ENCODE measurements around the gene EXOSC9.

GRCh38 chr4:121860121-121860520 lies 59.0 kb downstream of the EXOSC9 start:
- TF ChIP-seq, protein P1, sequence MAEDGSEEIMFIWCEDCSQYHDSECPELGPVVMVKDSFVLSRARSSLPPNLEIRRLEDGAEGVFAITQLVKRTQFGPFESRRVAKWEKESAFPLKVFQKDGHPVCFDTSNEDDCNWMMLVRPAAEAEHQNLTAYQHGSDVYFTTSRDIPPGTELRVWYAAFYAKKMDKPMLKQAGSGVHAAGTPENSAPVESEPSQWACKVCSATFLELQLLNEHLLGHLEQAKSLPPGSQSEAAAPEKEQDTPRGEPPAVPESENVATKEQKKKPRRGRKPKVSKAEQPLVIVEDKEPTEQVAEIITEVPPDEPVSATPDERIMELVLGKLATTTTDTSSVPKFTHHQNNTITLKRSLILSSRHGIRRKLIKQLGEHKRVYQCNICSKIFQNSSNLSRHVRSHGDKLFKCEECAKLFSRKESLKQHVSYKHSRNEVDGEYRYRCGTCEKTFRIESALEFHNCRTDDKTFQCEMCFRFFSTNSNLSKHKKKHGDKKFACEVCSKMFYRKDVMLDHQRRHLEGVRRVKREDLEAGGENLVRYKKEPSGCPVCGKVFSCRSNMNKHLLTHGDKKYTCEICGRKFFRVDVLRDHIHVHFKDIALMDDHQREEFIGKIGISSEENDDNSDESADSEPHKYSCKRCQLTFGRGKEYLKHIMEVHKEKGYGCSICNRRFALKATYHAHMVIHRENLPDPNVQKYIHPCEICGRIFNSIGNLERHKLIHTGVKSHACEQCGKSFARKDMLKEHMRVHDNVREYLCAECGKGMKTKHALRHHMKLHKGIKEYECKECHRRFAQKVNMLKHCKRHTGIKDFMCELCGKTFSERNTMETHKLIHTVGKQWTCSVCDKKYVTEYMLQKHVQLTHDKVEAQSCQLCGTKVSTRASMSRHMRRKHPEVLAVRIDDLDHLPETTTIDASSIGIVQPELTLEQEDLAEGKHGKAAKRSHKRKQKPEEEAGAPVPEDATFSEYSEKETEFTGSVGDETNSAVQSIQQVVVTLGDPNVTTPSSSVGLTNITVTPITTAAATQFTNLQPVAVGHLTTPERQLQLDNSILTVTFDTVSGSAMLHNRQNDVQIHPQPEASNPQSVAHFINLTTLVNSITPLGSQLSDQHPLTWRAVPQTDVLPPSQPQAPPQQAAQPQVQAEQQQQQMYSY (CRISPR knock-in tag; IDR thresholded peaks at IDR 0.05): no peak
- no peak for TF ChIP-seq ZNF512 (CRISPR knock-in tag; IDR thresholded peaks at IDR 0.05; ENCODE audit: borderline replicate concordance)
- no peak for TF ChIP-seq GRHL2 (CRISPR knock-in tag; IDR thresholded peaks at IDR 0.05; ENCODE audit: insufficient replicate concordance, severe bottlenecking)
- TF ChIP-seq CTCF (IDR thresholded peaks at IDR 0.05): no peak
- no peak for TF ChIP-seq TEAD4 (CRISPR knock-in tag; IDR thresholded peaks at IDR 0.05)
- TF ChIP-seq FOXJ3 (CRISPR knock-in tag; IDR thresholded peaks at IDR 0.05; ENCODE audit: borderline replicate concordance): no peak

Data from WTC11 (cell line).